AG04450 (cell line): ENCODE results near the gene EHF. TPM values are rescaled to one million over a fixed set of nuclear protein-coding genes. Genes with fewer than 3 reads are reported as not detected.
A peak's percentile ranks its signal among the peaks of the same experiment; 100 is the strongest.

Experiments
- CTCF ChIA-PET: fragments of 300-600, 350-600 bp; formaldehyde crosslinking; extraction: SDS; loops from one replicate; lab custom pipeline; 2022; ENCODE audit warnings: antibody characterized with exemption, inconsistent platforms; lab: Charles Lee
- POLR2A ChIA-PET: fragments of 350-600 bp; formaldehyde crosslinking; extraction: SDS; loops from one replicate; lab custom pipeline; 2021; ENCODE audit warnings: antibody characterized with exemption, inconsistent platforms; lab: Yijun Ruan, JAX
- DNase-seq: peaks from one replicate; pipeline ENCODE4 v3.0.0-alpha.2; 2011; ENCODE audit warnings: low read depth, low spot score
- H3K27ac ChIP-seq: one replicate; pipeline ENCODE4 v1.5.1; 2012; ENCODE audit warnings: low read depth, low read length, control low read depth
- H3K27me3 ChIP-seq: one replicate; pipeline ENCODE4 v1.6.0; 2012; ENCODE audit warnings: low read length; ENCODE audit not compliant: control insufficient read depth, insufficient read depth
- H3K4me3 ChIP-seq: 2 replicates; pipeline ENCODE4 v1.5.1; 2011; ENCODE audit warnings: mild to moderate bottlenecking, low read depth, low read length, control low read depth
- H3K9me3 ChIP-seq: 2 replicates; pipeline ENCODE4 v1.5.1; 2012; ENCODE audit warnings: low read length; ENCODE audit not compliant: control insufficient read depth, insufficient read depth
- CTCF ChIP-seq: IDR thresholded peaks from 2 replicates; pipeline ENCODE4 v1.5.1; 2011; ENCODE audit warnings: low read depth, low read length, control low read depth, inconsistent platforms
- polyA plus RNA-seq: library from polyadenylated mRNA; depleted of rRNA; stranded (reverse); fragments of >200 nt; gene quantifications from 2 replicates; pipeline ENCODE4 v1.2.3, GENCODE V29; 2011

EHF gene
- polyA plus RNA-seq, 1 experiment: 0.05 TPM

- no peak for TF ChIP-seq CTCF
- no peaks in the 10 kb centered on the region for H3K9me3 ChIP-seq
- no peak for DNase-seq
- no peak overlapping the region for H3K4me3 ChIP-seq
- H3K27ac ChIP-seq: no peak overlapping the region
- ChIA-PET POLR2A (no interaction called here), CTCF (no interaction called here)
- H3K27me3 ChIP-seq: no peaks in the 10 kb centered on the region
Measured at GRCh38 chr11:34651551-34651950, 30.7 kb downstream of the EHF start.

DNA sequence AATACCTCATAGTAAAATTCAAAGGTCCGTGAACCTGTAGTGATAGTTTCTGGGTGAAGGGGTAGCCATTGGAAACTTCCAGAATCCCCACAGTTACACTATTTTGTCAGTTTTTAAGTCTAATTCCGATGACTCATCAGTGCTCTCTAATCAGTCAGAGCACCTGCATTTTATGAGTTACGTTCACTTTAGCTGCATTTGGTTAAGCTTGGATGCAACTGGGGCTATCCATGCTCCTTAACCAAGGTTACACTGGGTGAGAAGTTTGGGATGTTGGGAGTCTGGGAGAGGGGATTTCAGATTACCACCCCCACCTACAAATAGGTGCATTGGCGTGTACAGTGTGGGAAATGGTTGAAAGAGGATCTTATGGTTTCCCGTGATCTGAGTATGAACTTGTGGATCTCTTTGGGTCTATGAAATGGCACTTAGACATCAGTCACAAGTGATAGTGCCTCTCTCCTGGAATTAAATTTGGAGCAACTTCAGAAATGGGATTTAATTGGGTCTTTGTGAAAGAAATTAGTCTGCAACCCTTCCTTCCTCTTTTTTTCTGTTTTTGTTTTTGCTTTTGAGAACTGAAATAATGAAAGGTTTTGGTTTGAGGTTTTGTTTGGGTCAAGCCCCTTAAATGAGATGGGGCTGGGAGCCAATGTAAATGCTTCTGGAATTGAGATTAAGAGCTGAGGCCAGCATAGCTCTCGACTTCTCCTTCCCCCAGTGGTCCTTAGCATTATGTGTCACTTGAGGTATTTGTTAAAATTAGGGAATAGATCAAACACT, 31.5 kb downstream of the EHF start:
- Histone ChIP-seq H3K27me3 (no peaks in the 10 kb centered on the region), H3K4me3 (no peak overlapping the region), H3K27ac (no peak overlapping the region), H3K9me3 (no peaks in the 10 kb centered on the region)
- CTCF ChIA-PET: no interaction called here
- POLR2A ChIA-PET: no interaction called here
- TF ChIP-seq CTCF: no peak
- DNase-seq: no peak

GRCh38 chr11:34653031-34653430, 32.1 kb downstream of the EHF start:
- H3K9me3 ChIP-seq: no peaks in the 10 kb centered on the region
- ChIA-PET POLR2A (no interaction called here), CTCF (interaction anchor here (0.6 to 2.6 kb wide), 3 partner anchors 66 to 238 kb away, joined by 3 to 9 read pairs (median 3); no protein-coding TSS in a partner anchor)
- TF ChIP-seq CTCF: no peak
- no peaks in the 10 kb centered on the region for H3K27me3 ChIP-seq
- no peak overlapping the region for H3K4me3 ChIP-seq
- no peak for DNase-seq
- H3K27ac ChIP-seq: peak overlapping the region; percentile 90

DNA sequence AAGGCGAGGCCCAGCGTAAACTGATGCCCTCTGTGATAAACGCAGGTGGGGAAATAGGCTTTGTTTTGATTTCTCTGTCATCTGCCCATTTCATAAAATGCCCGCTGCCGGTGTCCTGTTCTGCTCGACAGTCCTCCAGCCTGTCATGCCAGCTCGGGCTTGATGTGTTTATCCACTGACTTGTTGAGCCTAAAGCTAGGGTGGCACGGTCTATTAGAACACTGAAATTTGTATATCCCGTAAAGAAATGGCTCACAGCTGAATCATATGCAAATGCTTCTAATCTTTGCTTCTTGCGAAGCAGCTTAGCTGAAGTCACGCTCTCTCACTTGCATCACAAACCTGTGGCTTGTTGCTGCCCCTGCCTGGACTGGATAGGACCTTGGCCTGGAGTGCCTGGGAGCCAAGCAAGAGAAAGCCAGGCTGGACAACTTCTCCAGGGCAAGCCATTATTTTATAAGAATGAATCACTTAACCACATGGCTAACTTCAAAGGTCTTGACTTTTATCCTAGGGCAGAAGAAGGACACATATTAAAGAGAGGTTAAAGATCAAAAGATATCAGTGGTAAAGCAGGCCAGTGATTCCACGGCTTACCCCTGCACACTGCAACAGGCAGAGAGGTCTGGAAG, 33.1 kb downstream of the EHF start:
- peak overlapping the region; percentile 90 for H3K27ac ChIP-seq
- peak; percentile 82 for DNase-seq
- POLR2A ChIA-PET: interaction anchor here (0.9 to 1.7 kb wide), 2 partner anchors 9 to 53 kb away, joined by 4 to 5 read pairs; no protein-coding TSS in a partner anchor
- no peaks in the 10 kb centered on the region for H3K27me3 ChIP-seq
- peak; percentile 20; the same call in 1 of the 2 replicates for TF ChIP-seq CTCF
- no peaks in the 10 kb centered on the region for H3K9me3 ChIP-seq
- H3K4me3 ChIP-seq: no peak overlapping the region
- CTCF ChIA-PET: interaction anchor here (0.6 to 2.6 kb wide), 3 partner anchors 67 to 237 kb away, joined by 3 to 9 read pairs (median 3); no protein-coding TSS in a partner anchor
